ENCODE results near the gene CDH13. TPM values are rescaled to one million over a fixed set of nuclear protein-coding genes. Genes with fewer than 3 reads are reported as not detected.

Gene CDH13
- total RNA-seq, 3 donors from 2014 or later, result 4.9 to 11.2 (median 9.8) TPM

- no peak for TF ChIP-seq CTCF (IDR thresholded peaks at IDR 0.05)
- Histone ChIP-seq H3K36me3 (ENCODE audit: low read depth) (no peaks in the 10 kb centered on the region), H3K4me3 (no peak overlapping the region), H3K4me1 (ENCODE audit: low read depth) (no peaks in the 10 kb centered on the region), H3K9me3 (no peaks in the 10 kb centered on the region)
- no peak for DNase-seq
- intact Hi-C loops (cut with DNase I, micrococcal nuclease), result no loop called here
- ATAC-seq, result no peak
Measured at GRCh38 chr16:83830769-83831455, 1204.1 kb downstream of the CDH13 start.

- ATAC-seq, result no peak
- no peaks in the 10 kb centered on the region for H3K4me1 ChIP-seq (ENCODE audit: low read depth)
- H3K9me3 ChIP-seq, result no peaks in the 10 kb centered on the region
- intact Hi-C loops (cut with DNase I, micrococcal nuclease), result no loop called here
- no peak for TF ChIP-seq CTCF (IDR thresholded peaks at IDR 0.05)
- no peaks in the 10 kb centered on the region for H3K36me3 ChIP-seq (ENCODE audit: low read depth)
- no peak overlapping the region for H3K4me3 ChIP-seq
- DNase-seq, result no peak
Measured at GRCh38 chr16:83831456-83831987, 1204.8 kb downstream of the CDH13 start.

GRCh38 chr16:83833921-83834320 is 1207.2 kb downstream of the CDH13 start:
- TF ChIP-seq CTCF (IDR thresholded peaks at IDR 0.05), result no peak
- Histone ChIP-seq H3K4me1 (ENCODE audit: low read depth) (no peaks in the 10 kb centered on the region), H3K4me3 (no peak overlapping the region), H3K36me3 (ENCODE audit: low read depth) (no peaks in the 10 kb centered on the region), H3K9me3 (no peaks in the 10 kb centered on the region)
- ATAC-seq (no peak), DNase-seq (no peak)
- intact Hi-C loops (cut with DNase I, micrococcal nuclease), result no loop called here

- no peak for TF ChIP-seq CTCF (IDR thresholded peaks at IDR 0.05)
- no peaks in the 10 kb centered on the region for H3K9me3 ChIP-seq
- DNase-seq (no peak), ATAC-seq (no peak)
- intact Hi-C loops (cut with DNase I, micrococcal nuclease), result no loop called here
- H3K4me3 ChIP-seq, result no peak overlapping the region
- no peaks in the 10 kb centered on the region for H3K36me3 ChIP-seq (ENCODE audit: low read depth)
- no peaks in the 10 kb centered on the region for H3K4me1 ChIP-seq (ENCODE audit: low read depth)
Measured at GRCh38 chr16:83835586-83836566, 1209.1 kb downstream of the CDH13 start.

- ATAC-seq, result no peak
Measured at GRCh38 chr16:83837566-83837965, 1210.8 kb downstream of the CDH13 start.

More at GRCh38 chr16:83837566-83837965, 1210.8 kb downstream of the CDH13 start:
- no peaks in the 10 kb centered on the region for H3K36me3 ChIP-seq (ENCODE audit: low read depth)
- no peak for DNase-seq
- intact Hi-C loops (cut with DNase I, micrococcal nuclease), result no loop called here
- H3K4me3 ChIP-seq, result no peak overlapping the region
- no peak for TF ChIP-seq CTCF (IDR thresholded peaks at IDR 0.05)
- no peaks in the 10 kb centered on the region for H3K9me3 ChIP-seq
- no peaks in the 10 kb centered on the region for H3K4me1 ChIP-seq (ENCODE audit: low read depth)

Data from mucosa of descending colon (tissue), 3 donors.